NCI-H460 (cell line): ENCODE measurements around the gene ZBTB22. TPM values are rescaled to one million over a fixed set of nuclear protein-coding genes. Genes with fewer than 3 reads are reported as not detected.
"Not testable (repeated sequence)": the region's sequence is repeated elsewhere in the genome, so short reads cannot be mapped to it uniquely, and the experiment has no call there.

Source experiments
- DNase-seq: peaks from one replicate; pipeline ENCODE4 v3.0.0-alpha.2; 2016; ENCODE audit warnings: low read depth; ENCODE audit errors: extremely low read depth
- polyA plus RNA-seq: library from polyadenylated mRNA; depleted of rRNA; stranded (reverse); fragments of >200 nt; gene quantifications from 2 replicates; pipeline ENCODE4 v1.2.3, GENCODE V29; 2014; cell fraction: nucleus; rRNA removed
- total RNA-seq: library from RNA; depleted of rRNA; stranded (reverse); fragments of >200 nt; shearing (Covaris generic); gene quantifications from 2 replicates; pipeline ENCODE4 v1.2.3, GENCODE V29; 2014; rRNA removed

ZBTB22 gene
- 8.6 and 8.7 TPM in 2 replicates for total RNA-seq
- 10.9 and 12.7 TPM in 2 replicates for polyA plus RNA-seq

GRCh38 chr6:33317669-33318425 lies at the start of gene ZBTB22:
Gene ZBTB22, minus strand, starts transcription at chr6:33317744. Its CDS starts 828 bp downstream, at chr6:33316916.
- peak; percentile 97 for DNase-seq

GRCh38 chr6:33367009-33367714 lies 49.6 kb upstream of the ZBTB22 start:
- DNase-seq: no peak

- not testable (repeated sequence) for DNase-seq
Observed at GRCh38 chr6:33365206-33365971, 47.8 kb upstream of the ZBTB22 start.

GRCh38 chr6:33364475-33365205 lies 47.1 kb upstream of the ZBTB22 start:
- DNase-seq: not testable (repeated sequence)

- not testable (repeated sequence) for DNase-seq
Observed at GRCh38 chr6:33363486-33363885, 45.9 kb upstream of the ZBTB22 start.

- DNase-seq: no peak
Observed at GRCh38 chr6:33359331-33359730, 41.8 kb upstream of the ZBTB22 start.

GRCh38 chr6:33357160-33357871 lies 39.8 kb upstream of the ZBTB22 start:
- DNase-seq: not testable (repeated sequence)

GRCh38 chr6:33356295-33356694 lies 38.8 kb upstream of the ZBTB22 start:
- DNase-seq: no peak

- not testable (repeated sequence) for DNase-seq
Observed at GRCh38 chr6:33355860-33356259, 38.3 kb upstream of the ZBTB22 start.

- no peak for DNase-seq
Observed at GRCh38 chr6:33347816-33348215, 30.3 kb upstream of the ZBTB22 start.

- DNase-seq: not testable (repeated sequence)
Observed at GRCh38 chr6:33346972-33347371, 29.4 kb upstream of the ZBTB22 start.

- DNase-seq: peak; percentile 48
Observed at GRCh38 chr6:33344701-33345697, 27.5 kb upstream of the ZBTB22 start.

- DNase-seq: no peak
Observed at GRCh38 chr6:33343953-33344611, 26.5 kb upstream of the ZBTB22 start.

- not testable (repeated sequence) for DNase-seq
Observed at GRCh38 chr6:33343606-33343952, 26.0 kb upstream of the ZBTB22 start.

- DNase-seq: no peak
Observed at GRCh38 chr6:33339193-33339592, 21.6 kb upstream of the ZBTB22 start.

- DNase-seq: no peak
Observed at GRCh38 chr6:33336495-33336894, 19.0 kb upstream of the ZBTB22 start.

- no peak for DNase-seq
Observed at GRCh38 chr6:33335916-33336315, 18.4 kb upstream of the ZBTB22 start.

- no peak for DNase-seq
Observed at GRCh38 chr6:33333666-33334065, 16.1 kb upstream of the ZBTB22 start.
